CD8-positive, alpha-beta memory T cell (primary cell): ENCODE measurements around the gene PLAU. TPM values are rescaled to one million over a fixed set of nuclear protein-coding genes. Genes with fewer than 3 reads are reported as not detected.
A peak's percentile ranks its signal among the peaks of the same experiment; 100 is the strongest.
"Not testable (repeated sequence)": the region's sequence is repeated elsewhere in the genome, so short reads cannot be mapped to it uniquely, and the experiment has no call there.

Experiments
- CTCF ChIA-PET: fragments of 350-600 bp; sonication (Branson Sonifier 250); formaldehyde crosslinking; loops from one replicate; lab custom pipeline; 2021; ENCODE audit warnings: antibody characterized with exemption; lab: Charles Lee
- POLR2A ChIA-PET: fragments of 350-600 bp; sonication (Branson Sonifier 250); formaldehyde crosslinking; loops from one replicate; lab custom pipeline; 2021; ENCODE audit warnings: antibody characterized with exemption; lab: Charles Lee
- DNase-seq, 5 donors: peaks; one replicate each; pipeline versions ENCODE4 v3.0.0 to v3.0.0-alpha.2; 2020 to 2022; ENCODE audit warnings: mixed read lengths in 1 of 5
- H3K27ac ChIP-seq: one replicate; pipeline ENCODE4 v1.7.0; 2013; ENCODE audit warnings: low read depth, mild to moderate bottlenecking, low read length, moderate library complexity
- H3K27me3 ChIP-seq: 2 replicates; pipeline ENCODE4 v1.7.0; 2013; ENCODE audit warnings: low read length, mild to moderate bottlenecking; ENCODE audit not compliant: insufficient read depth, poor library complexity, severe bottlenecking
- H3K36me3 ChIP-seq: 2 replicates; pipeline ENCODE4 v1.7.0; 2013; ENCODE audit warnings: mild to moderate bottlenecking, low read length, moderate library complexity; ENCODE audit not compliant: insufficient read depth
- H3K4me1 ChIP-seq: 2 replicates; pipeline ENCODE4 v1.7.0; 2013; ENCODE audit warnings: mild to moderate bottlenecking, low read length, moderate library complexity; ENCODE audit not compliant: insufficient read depth
- H3K4me3 ChIP-seq: 2 replicates; pipeline ENCODE4 v1.7.0; 2013; ENCODE audit warnings: mild to moderate bottlenecking, low read length
- H3K9me3 ChIP-seq: 2 replicates; pipeline ENCODE4 v1.7.0; 2013; ENCODE audit warnings: mild to moderate bottlenecking, low read length
- H3K27ac Mint-ChIP-seq, 8 donors: one replicate each; pipeline ENCODE4 v1.8.0; 2020 to 2021; ENCODE audit warnings: mixed read lengths in 8 of 8, mild to moderate bottlenecking in 6 of 8, inconsistent platforms in 3 of 8, moderate library complexity in 3 of 8
- H3K27me3 Mint-ChIP-seq, 2 donors: one replicate each; pipeline ENCODE4 v1.8.0; 2020 to 2021; ENCODE audit warnings: mixed read lengths in 2 of 2, mild to moderate bottlenecking in 1 of 2, moderate library complexity in 1 of 2
- H3K36me3 Mint-ChIP-seq, 3 donors: one replicate each; pipeline ENCODE4 v1.8.0; 2020 to 2021; ENCODE audit warnings: mixed read lengths in 3 of 3, inconsistent platforms in 1 of 3, mild to moderate bottlenecking in 1 of 3
- H3K4me1 Mint-ChIP-seq, 3 donors: one replicate each; pipeline ENCODE4 v1.8.0; 2020 to 2021; ENCODE audit warnings: mixed read lengths in 3 of 3, inconsistent platforms in 1 of 3, mild to moderate bottlenecking in 1 of 3
- H3K4me3 Mint-ChIP-seq, 7 donors: one replicate each; pipeline ENCODE4 v1.8.0; 2020 to 2021; ENCODE audit warnings: mixed read lengths in 7 of 7, mild to moderate bottlenecking in 6 of 7, moderate library complexity in 4 of 7, inconsistent platforms in 2 of 7
- H3K9me3 Mint-ChIP-seq, 5 donors: one replicate each; pipeline ENCODE4 v1.8.0; 2020 to 2022; ENCODE audit warnings: mixed read lengths in 5 of 5, mild to moderate bottlenecking in 3 of 5, moderate library complexity in 2 of 5, inconsistent platforms in 1 of 5
- polyA plus RNA-seq: library from polyadenylated mRNA; unstranded; fragments of 300-500 nt; fragmentation: Illumina TruSeq; gene quantifications from one replicate; pipeline ENCODE4 v1.2.3, GENCODE V29; 2021
- total RNA-seq, 2 experiments: library from RNA; stranded (reverse); gene quantifications; one replicate each; pipeline ENCODE4 v1.2.3, GENCODE V29; 2021

The PLAU gene
- total and polyA plus RNA-seq, 3 experiments from 2014 or later = 1.2 to 1.6 TPM; not detected in 1

DNA sequence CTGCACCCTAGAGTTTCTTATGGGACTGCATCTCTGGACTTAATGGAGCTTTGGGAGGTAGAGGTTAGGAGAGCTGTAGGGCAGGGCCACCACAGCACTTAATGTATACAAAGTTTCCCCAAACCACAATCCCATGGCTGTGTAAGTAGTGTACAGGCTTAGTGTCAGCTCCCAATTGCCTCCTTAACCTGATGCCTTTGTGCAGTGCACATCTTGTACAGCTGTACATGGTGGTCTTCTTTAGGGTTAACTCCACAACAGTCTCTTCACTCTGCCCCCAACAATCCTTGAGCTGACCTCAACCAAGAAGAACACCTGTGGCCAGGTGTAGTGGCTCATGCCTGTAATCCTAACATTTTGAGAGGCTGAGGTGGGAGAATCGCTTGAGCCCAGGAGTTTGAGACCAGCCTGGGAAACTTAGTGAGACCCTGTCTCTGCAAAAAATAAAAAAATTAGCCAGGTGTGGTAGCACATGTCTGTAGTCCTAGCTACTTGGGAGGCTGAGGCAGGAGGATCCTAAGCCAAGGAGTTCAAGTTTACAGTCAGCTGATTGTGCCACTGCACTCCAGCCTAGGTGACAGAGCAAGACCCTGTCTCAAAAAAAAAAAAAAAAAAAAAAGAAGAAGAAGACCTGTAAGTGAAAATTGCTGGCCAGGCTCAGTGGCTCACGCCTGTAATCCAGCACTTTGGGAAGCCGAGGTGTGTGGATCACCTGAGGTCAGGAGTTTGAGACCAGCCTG lies 6.8 kb downstream of the PLAU start:
- Mint-ChIP-seq H3K36me3 (peaks cover 0 to 6% (median 2%) of the 10 kb centered on the region in 3 donors), H3K4me3 (no peak overlapping the region), H3K4me1 (peaks cover 20 to 27% (median 22%) of the 10 kb centered on the region in 3 donors), H3K27ac (no peak overlapping the region), H3K27me3 (peaks cover 12 to 14% of the 10 kb centered on the region in 2 donors), H3K9me3 (peaks cover 0 to 11% (median 10%) of the 10 kb centered on the region in 5 donors)
- Histone ChIP-seq H3K36me3 (no peaks in the 10 kb centered on the region), H3K27me3 (no peaks in the 10 kb centered on the region), H3K4me3 (no peak overlapping the region), H3K27ac (no peak overlapping the region), H3K9me3 (no peaks in the 10 kb centered on the region), H3K4me1 (peaks cover 27% of the 10 kb centered on the region)
- ChIA-PET CTCF (interaction anchor here (0.6 to 3.6 kb wide), 4 partner anchors 8 to 38 kb away, joined by 3 to 22 read pairs (median 6); no protein-coding TSS in a partner anchor), POLR2A (no interaction called here)
- DNase-seq = no peak

DNA sequence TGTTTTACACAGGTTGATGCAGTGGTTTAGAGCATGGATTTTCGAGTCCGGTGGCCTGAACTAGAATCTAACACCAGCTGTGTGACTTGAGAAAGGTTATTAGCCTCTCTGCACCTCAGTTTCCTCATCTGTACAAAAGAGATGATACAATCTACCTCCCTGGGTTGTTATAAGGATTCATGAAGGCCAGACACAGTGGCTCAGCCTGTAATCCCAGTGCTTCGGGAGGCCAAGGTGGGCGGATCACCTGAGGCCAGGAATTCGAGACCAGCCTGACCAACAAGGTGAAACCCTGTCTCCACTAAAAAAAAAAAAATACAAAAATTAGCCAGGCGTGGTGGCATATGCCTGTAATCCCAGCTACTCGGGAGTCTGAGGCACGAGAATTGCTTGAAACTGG lies 8.5 kb downstream of the PLAU start:
- POLR2A ChIA-PET, H3K27ac Mint-ChIP-seq, H3K36me3 Mint-ChIP-seq, H3K9me3 ChIP-seq, H3K27me3 ChIP-seq, DNase-seq, H3K27ac ChIP-seq, H3K36me3 ChIP-seq, H3K4me3 ChIP-seq: not testable (repeated sequence)
- peaks cover 22 to 35% (median 32%) of the 10 kb centered on the region in 3 donors for H3K4me1 Mint-ChIP-seq
- peaks cover 12% of the 10 kb centered on the region in 2 donors for H3K27me3 Mint-ChIP-seq
- peaks cover 29% of the 10 kb centered on the region for H3K4me1 ChIP-seq
- H3K4me3 Mint-ChIP-seq = peak overlapping the region in 1 of 7 donors; percentile 66
- CTCF ChIA-PET = interaction anchor here (3.6 kb wide), 1 partner anchor 21 kb away, joined by 22 read pairs; no protein-coding TSS in a partner anchor
- H3K9me3 Mint-ChIP-seq = peaks cover 0 to 11% (median 10%) of the 10 kb centered on the region in 5 donors

DNA sequence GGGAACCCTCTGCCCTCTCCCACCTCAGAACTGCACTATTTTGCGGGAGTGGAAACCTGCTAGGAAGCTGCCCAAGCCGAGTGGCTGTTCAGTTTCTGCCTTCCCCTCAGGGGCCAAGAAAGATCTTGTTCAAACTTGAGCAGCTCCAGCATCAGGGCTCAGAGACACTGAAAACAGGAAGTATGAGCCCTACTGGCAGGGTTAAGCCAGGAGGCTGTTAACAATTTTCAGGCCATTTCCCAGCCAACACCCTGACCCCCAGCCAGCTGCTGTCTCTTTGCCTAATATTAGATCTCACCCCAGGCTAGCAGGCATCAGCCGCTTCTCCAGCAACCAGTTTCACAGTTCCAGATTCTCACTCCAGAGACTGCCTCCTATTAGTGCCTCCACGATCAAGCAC lies 9.2 kb downstream of the PLAU start:
- Mint-ChIP-seq H3K4me3 (no peak overlapping the region), H3K9me3 (peaks cover 0 to 11% (median 10%) of the 10 kb centered on the region in 5 donors), H3K36me3 (peaks cover 0 to 9% (median 2%) of the 10 kb centered on the region in 3 donors), H3K27ac (peak overlapping the region in 1 of 8 donors; percentile 45), H3K4me1 (peaks cover 22 to 38% (median 32%) of the 10 kb centered on the region in 3 donors), H3K27me3 (peaks cover 12 to 13% of the 10 kb centered on the region in 2 donors)
- Histone ChIP-seq H3K27me3 (no peaks in the 10 kb centered on the region), H3K27ac (no peak overlapping the region), H3K36me3 (no peaks in the 10 kb centered on the region), H3K4me3 (no peak overlapping the region), H3K9me3 (no peaks in the 10 kb centered on the region), H3K4me1 (peaks cover 29% of the 10 kb centered on the region)
- POLR2A ChIA-PET = interaction anchor here (0.7 kb wide), 1 partner anchor 20 kb away, joined by 3 read pairs; no protein-coding TSS in a partner anchor
- CTCF ChIA-PET = interaction anchor here (3.6 kb wide), 1 partner anchor 21 kb away, joined by 22 read pairs; no protein-coding TSS in a partner anchor
- DNase-seq = peak in 1 of 5 donors; percentile 16

DNA sequence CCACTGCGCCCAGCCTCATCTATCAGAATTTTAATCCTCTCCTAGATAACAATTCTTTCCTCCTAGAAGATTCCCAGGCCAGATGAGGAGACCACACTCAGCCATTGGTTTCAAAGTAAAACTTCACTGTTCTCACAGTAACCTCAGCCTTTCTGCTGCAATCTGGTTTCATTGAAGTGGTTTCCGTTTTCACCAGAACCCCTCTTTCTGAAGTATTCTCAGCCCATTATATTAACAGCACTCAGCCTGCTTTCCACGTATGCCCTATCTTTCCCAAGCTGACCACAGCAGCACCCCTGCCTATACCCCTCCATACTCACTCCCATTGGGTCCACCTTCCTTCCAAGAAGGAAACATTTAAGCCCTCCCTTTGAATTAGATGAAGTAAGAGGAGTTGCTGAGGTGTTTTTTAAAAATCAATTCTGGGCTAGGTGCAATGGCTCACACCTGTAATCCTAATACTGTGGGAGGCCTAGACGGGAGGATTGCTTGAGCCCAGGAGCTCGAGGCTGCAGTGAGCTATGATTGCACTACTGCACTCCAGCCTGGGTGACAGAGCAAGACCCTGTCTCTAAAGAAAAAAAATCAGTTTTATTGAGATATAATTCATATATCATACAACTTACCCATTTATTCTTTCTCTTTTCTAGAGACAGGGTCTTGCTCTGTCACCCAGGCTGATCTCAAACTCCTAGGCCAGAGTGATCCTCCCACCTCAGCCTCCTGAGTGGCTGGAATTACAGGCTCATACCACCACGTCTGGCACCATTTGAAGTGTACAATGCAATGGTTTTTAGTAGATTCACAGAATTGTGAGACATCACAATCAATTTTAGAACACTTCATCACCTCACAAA lies 11.3 kb downstream of the PLAU start:
- peaks cover 29% of the 10 kb centered on the region for H3K4me1 ChIP-seq
- H3K9me3 Mint-ChIP-seq = peaks cover 0 to 11% (median 7%) of the 10 kb centered on the region in 5 donors
- H3K4me1 Mint-ChIP-seq = peaks cover 21 to 34% (median 29%) of the 10 kb centered on the region in 3 donors
- H3K4me3 Mint-ChIP-seq = peak overlapping the region in 6 of 7 donors; percentile 24 to 69 (median 60)
- peaks cover 15 to 22% of the 10 kb centered on the region in 2 donors for H3K27me3 Mint-ChIP-seq
- H3K27ac Mint-ChIP-seq = peak overlapping the region in 1 of 8 donors; percentile 70
- no peak overlapping the region for H3K4me3 ChIP-seq
- ChIA-PET POLR2A (interaction anchor here (0.6 kb wide), 1 partner anchor 82 kb away, joined by 4 read pairs; no protein-coding TSS in a partner anchor), CTCF (no interaction called here)
- peaks cover 0 to 9% (median 0%) of the 10 kb centered on the region in 3 donors for H3K36me3 Mint-ChIP-seq
- no peaks in the 10 kb centered on the region for H3K9me3 ChIP-seq
- peak in 3 of 5 donors; percentile 7 to 71 (median 61) for DNase-seq
- no peaks in the 10 kb centered on the region for H3K27me3 ChIP-seq
- H3K36me3 ChIP-seq = no peaks in the 10 kb centered on the region
- H3K27ac ChIP-seq = no peak overlapping the region

DNA sequence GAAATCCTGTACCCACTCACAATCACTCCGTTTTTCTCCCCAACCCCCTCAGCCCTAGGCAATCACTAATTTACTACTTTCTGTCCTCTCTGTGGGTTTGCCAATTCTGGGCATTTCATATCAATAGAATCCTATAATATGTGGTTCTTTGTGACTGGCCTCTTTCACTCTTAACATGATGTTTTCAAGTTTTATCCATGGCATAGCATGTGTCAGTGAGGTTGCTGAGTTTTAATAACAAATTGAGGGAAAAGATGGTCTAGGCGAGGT lies 11.9 kb downstream of the PLAU start:
- no peaks in the 10 kb centered on the region for H3K27me3 ChIP-seq
- no peak overlapping the region for H3K27ac Mint-ChIP-seq
- ChIA-PET CTCF (no interaction called here), POLR2A (no interaction called here)
- no peaks in the 10 kb centered on the region for H3K9me3 ChIP-seq
- H3K4me3 ChIP-seq = no peak overlapping the region
- H3K36me3 Mint-ChIP-seq = peaks cover 0 to 9% (median 0%) of the 10 kb centered on the region in 3 donors
- no peak overlapping the region for H3K27ac ChIP-seq
- H3K9me3 Mint-ChIP-seq = peaks cover 0 to 11% (median 7%) of the 10 kb centered on the region in 5 donors
- peaks cover 21 to 34% (median 29%) of the 10 kb centered on the region in 3 donors for H3K4me1 Mint-ChIP-seq
- H3K27me3 Mint-ChIP-seq = peaks cover 17 to 22% of the 10 kb centered on the region in 2 donors
- peaks cover 29% of the 10 kb centered on the region for H3K4me1 ChIP-seq
- H3K36me3 ChIP-seq = no peaks in the 10 kb centered on the region
- no peak for DNase-seq
- H3K4me3 Mint-ChIP-seq = peak overlapping the region in 2 of 7 donors; percentile 17 to 32

DNA sequence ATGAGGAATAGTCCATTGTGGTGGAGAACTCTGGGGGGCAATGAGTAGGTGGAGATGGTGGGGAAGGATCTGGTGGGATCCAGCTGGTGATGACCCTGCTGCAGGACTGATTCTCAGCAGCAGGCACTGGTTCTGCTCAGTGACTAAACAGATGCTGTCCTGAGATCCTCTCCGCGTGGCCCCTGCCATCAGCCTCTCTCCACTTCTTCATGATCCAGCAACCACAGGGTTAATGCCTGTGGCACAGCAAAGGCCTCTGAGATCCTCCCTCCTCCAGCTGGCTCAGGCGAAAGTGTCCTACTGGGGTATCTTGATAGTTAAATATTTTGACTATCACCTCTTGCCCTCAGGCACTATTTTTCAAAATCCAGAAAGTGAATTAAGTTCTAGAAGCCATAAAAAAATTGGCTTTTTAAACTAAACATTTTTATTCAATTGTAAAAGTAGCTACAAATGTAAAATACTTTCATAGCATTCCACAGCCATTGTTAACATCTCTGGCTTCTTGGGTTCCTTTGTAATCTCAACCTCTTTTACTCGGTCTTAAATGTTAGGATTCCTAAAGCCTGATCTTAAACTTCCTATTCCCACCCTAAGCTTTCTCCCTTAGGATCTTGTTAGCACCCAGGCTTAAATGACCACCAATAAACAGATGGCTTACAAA lies 13.1 kb downstream of the PLAU start:
- POLR2A ChIA-PET = no interaction called here
- no peak for DNase-seq
- H3K4me1 Mint-ChIP-seq = peaks cover 21 to 34% (median 29%) of the 10 kb centered on the region in 3 donors
- H3K27me3 Mint-ChIP-seq = peaks cover 16 to 26% of the 10 kb centered on the region in 2 donors
- H3K27ac Mint-ChIP-seq = no peak overlapping the region
- peaks cover 0 to 3% (median 0%) of the 10 kb centered on the region in 3 donors for H3K36me3 Mint-ChIP-seq
- peaks cover 0 to 4% (median 2%) of the 10 kb centered on the region in 5 donors for H3K9me3 Mint-ChIP-seq
- peaks cover 29% of the 10 kb centered on the region for H3K4me1 ChIP-seq
- no peak overlapping the region for H3K4me3 ChIP-seq
- CTCF ChIA-PET = interaction anchor here (1.2 kb wide), 1 partner anchor 16 kb away, joined by 5 read pairs; no protein-coding TSS in a partner anchor
- H3K9me3 ChIP-seq = no peaks in the 10 kb centered on the region
- H3K27me3 ChIP-seq = no peaks in the 10 kb centered on the region
- no peaks in the 10 kb centered on the region for H3K36me3 ChIP-seq
- no peak overlapping the region for H3K4me3 Mint-ChIP-seq
- no peak overlapping the region for H3K27ac ChIP-seq

DNA sequence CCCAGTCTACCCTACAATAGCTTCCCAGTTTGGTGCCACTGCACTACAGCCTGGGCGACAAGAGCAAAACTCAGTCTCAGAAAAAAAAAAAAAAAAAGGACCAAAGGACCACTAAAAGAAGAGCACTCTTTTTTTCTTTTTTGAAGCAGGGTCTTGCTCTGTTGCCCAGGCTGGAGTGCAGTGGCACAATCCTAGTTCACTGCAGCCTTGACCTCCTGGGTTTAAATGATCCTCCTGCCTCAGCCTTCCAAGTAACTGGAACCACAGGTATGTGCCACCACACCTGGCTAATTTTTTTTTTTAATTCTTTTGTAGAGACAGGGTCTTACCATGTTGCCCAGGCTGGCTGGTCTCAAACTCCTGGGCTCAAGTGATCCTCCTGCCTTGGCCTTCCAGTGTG lies 14.0 kb downstream of the PLAU start:
- Mint-ChIP-seq H3K36me3 (peaks cover 0 to 3% (median 0%) of the 10 kb centered on the region in 3 donors), H3K27me3 (peaks cover 16 to 26% of the 10 kb centered on the region in 2 donors), H3K4me1 (peaks cover 21 to 32% (median 26%) of the 10 kb centered on the region in 3 donors), H3K4me3 (no peak overlapping the region), H3K27ac (no peak overlapping the region), H3K9me3 (peaks cover 0 to 1% (median 0%) of the 10 kb centered on the region in 5 donors)
- Histone ChIP-seq H3K27me3 (no peaks in the 10 kb centered on the region), H3K36me3 (no peaks in the 10 kb centered on the region), H3K27ac (no peak overlapping the region), H3K4me1 (peaks cover 26% of the 10 kb centered on the region), H3K4me3 (no peak overlapping the region), H3K9me3 (no peaks in the 10 kb centered on the region)
- ChIA-PET POLR2A (no interaction called here), CTCF (interaction anchor here (2.8 kb wide), 1 partner anchor 15 kb away, joined by 13 read pairs; no protein-coding TSS in a partner anchor)
- no peak for DNase-seq
